ENCODE results near the gene EHMT2. TPM values are rescaled to one million over a fixed set of nuclear protein-coding genes. Genes with fewer than 3 reads are reported as not detected.

Gene EHMT2
- total and polyA plus RNA-seq, 2 of the 8 experiments (the other 6 are each of a cell fraction or from before 2014, with no cell fraction given), result 125 to 177 TPM

- no peak for TF ChIP-seq CTCF (IDR thresholded peaks at IDR 0.05; ENCODE audit: control extremely low read depth in 1 of 3, insufficient read depth in 1 of 3, low read depth in 1 of 3, low read length in 3 of 3)
- TF ChIP-seq SIX5 (IDR thresholded peaks at IDR 0.05; ENCODE audit: low read depth, low read length), result no peak
- no peak for TF ChIP-seq SRF (IDR thresholded peaks at IDR 0.05; ENCODE audit: low read depth, low read length)
- no peak for TF ChIP-seq ASH2L (IDR thresholded peaks at IDR 0.05; ENCODE audit: low read length)
- TF ChIP-seq ATF2 (IDR thresholded peaks at IDR 0.05; ENCODE audit: low read length), result no peak
- no peak for TF ChIP-seq TAF7 (optimal IDR thresholded peaks at IDR 0.05; ENCODE audit: borderline replicate concordance, low read depth, low read length)
Measured at GRCh38 chr6:31935823-31936222, 38.3 kb upstream of the EHMT2 start (continued).

Measured in H1 (cell line).